ENCODE data around the gene TAPBPL.
A peak's percentile ranks its signal among the peaks of the same experiment; 100 is the strongest.
"Not testable (repeated sequence)": the region's sequence is repeated elsewhere in the genome, so short reads cannot be mapped to it uniquely, and the experiment has no call there.

TAPBPL gene

DNA sequence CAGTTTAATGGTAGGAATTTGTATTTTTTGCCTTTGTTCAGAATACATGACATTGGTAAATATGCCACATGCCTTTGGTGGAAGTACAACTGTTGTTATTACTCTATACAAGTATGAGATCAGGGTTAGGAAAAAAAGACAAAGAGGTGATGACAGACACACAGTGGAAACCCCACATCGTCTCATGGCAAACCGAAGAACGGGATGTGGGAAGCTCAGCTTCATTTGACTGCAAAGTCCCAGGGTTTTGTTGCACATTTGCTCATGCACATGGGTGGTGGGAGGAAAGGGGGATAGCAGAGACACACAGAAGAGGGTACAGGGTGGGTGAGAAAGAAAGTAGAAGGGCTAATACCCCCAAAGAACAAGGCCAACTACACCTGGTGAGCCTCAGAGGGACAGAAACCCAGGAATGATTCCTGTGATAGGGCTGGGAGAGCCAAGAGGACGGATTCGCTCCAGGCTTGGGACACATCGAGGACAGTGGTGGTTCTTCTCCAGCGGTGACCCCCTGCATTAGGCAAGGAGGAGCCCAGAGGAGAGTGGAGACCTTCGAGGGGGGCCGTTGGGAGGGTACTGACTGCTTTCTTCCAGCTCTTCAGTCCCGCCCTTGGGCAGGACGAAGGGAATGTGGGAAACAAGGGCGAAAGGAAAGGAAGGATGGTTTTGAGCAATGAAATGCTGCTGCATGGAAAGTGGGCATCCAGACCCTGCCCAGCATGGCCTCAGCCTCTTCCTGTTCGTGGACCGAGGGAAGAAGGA, 10.6 kb downstream of the TAPBPL start:
- FAIRE-seq (no peak), DNase-seq (ENCODE audit: low spot score) (no peak)

DNA sequence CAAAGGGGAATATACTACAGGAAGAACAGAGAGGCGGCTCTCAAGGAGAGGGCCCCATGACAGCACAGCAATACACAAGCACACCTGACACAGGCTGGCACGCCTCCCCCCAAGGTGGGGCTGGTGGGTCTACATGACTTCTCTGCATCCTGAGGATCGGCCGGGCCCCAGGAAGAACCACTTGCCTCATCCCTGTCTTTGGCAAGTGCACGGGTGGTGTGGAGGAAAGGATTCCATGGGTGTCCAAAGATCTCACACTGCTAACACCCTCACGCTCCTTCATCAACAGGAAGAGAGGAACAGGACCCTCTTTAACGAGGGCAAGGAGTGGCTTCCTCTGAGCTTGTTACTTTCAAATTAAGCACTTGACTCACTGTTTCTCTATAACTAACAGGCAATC, 11.4 kb downstream of the TAPBPL start:
- FAIRE-seq, result no peak
- DNase-seq (ENCODE audit: low spot score), result no peak

DNA sequence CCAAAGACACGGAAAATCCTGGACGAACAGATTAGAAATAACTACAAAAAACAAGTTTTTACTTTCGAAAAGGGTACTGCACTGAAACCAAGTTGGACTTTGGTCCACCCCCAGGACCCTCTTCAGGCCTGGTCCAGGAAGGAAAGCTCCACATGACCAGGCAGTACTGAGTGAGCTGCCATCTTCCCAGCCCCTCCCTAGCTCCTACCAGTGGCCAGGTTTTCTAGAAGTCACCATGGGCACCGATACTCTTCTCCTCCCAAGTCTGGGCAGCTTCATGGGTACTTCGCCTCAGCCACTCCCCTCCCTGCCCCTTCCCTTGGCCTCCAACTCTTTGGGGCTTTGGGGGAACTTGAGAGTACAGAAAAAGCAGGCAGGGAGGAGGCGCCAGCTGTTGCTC, 12.0 kb downstream of the TAPBPL start:
- DNase-seq (ENCODE audit: low spot score), result no peak
- no peak for FAIRE-seq

DNA sequence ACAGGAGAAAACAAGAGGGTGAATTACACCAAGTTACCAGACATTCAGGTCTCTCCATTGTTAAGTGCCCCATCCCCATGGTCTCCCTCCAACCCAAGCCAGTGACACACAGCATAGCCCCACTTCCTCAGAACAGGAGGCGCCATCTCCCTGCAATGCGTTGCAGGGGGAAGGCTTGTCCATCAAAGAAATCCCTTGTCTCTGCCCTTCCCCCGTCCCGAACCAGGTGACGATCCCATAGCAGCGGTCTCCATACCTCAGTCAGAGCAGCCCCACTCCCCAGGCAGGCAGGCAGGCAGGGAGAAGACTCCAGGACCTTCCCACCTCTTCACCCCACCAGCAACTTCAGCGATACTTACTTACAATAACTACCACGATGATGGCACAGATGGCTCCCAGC, 12.7 kb downstream of the TAPBPL start:
- DNase-seq (ENCODE audit: low spot score), result no peak
- FAIRE-seq, result no peak

DNA sequence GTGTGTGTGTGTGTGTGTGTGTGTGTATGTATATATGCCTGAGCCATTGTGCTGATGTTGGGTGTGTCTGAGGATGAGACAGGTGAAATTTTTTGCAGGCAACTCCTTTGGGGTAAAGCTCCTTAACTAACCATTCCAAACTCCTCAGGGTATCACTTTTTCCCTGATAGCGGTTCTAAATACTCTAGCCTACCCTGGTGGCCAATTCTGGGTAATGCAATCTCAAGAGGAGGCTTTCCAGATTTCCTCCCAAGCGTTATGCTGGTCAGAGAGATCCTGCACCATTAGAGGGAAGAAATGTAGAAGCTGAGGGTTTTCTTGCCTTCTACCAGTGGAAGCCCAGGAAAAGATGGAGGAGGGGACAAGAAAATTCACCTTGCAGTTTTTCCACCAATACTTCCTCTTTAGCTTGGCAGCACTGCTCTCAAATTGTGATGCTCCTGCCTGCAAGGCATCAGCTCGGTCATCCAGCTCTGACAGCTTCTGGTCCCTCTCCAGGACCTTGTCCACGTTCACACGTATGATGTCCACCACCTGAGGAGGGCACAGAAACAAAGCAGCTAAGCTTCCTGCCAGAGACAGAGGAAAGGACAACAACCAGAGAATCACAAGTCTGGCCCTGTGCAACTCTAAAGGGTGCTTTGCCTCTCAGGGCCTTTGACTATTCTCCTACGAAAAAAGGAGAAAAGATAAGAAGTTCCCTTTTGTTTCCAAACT, 13.8 kb downstream of the TAPBPL start:
- peak; percentile 41 for DNase-seq (ENCODE audit: low spot score)
- FAIRE-seq, result no peak

DNA sequence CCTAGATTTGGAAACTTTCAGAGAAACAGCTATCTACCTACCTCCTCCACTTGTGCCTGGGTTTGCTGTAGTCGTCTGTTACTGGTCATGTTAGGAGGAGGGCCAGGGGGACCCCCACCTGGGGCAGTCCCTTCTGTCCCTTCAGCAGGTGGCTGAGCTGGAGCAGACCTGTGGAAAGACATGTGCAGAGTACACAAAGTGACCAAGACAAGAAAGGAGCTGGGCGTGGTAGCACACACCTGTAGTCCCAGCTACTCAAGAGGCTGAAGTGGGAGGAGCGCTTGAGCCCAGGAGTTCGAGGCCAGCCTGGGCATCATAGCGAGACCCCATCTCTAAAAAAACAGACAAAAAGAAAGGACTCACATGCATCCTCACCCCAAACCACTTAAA, 14.3 kb downstream of the TAPBPL start:
- FAIRE-seq, result no peak
- no peak for DNase-seq (ENCODE audit: low spot score)

DNA sequence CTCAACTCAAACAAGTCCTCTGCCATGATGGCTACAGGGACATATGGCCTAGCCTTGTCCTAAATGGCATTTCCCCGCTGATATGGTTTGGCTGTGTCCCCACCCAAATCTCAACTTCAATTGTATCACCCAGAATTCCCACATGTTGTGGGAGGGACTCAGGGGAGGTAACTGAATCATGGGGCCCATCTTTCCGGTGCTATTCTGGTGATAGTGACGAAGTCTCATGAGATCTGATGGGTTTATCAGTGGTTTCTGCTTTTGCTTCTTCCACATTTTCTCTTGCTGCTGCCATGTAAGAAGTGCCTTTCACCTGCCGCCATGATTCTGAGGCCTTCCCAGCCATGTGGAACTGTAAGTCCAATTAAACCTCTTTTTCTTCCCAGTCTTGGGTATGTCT, 14.9 kb downstream of the TAPBPL start:
- not testable (repeated sequence) for FAIRE-seq; DNase-seq (ENCODE audit: low spot score)

DNA sequence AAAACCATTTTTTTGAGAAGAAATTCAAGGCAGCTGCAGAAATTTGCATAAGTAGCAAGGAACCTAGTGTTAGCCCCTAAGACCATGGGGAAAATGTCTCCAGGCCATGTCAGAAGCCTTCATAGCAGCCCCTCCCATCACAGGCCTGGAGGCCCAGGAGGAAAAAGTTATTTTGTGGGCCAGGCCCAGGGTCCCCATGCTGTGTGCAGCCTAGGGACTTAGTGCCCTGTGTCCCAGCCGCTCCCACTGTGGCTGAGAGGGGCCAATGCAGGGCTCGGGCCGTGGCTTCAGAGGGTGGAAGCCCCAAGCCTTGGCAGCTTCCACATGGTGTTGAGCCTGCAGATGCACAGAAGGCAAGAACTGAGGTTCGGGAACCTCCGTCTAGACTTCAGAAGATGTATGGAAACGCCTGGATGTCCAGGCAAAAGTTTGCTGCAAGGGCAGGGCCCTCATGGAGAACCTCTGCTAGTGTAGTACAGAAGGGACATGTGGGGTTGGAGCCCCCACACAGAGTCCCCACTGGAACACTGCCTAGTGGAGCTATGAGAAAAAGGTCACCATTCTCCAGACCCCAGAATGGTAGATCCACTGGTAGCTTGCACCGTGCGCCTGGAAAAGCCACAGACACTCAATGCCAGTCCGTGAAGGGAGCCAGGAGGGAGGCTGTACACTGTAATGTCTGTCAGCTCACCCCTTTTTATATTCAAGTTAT, 15.9 kb downstream of the TAPBPL start:
- DNase-seq (ENCODE audit: low spot score); FAIRE-seq: not testable (repeated sequence)

DNA sequence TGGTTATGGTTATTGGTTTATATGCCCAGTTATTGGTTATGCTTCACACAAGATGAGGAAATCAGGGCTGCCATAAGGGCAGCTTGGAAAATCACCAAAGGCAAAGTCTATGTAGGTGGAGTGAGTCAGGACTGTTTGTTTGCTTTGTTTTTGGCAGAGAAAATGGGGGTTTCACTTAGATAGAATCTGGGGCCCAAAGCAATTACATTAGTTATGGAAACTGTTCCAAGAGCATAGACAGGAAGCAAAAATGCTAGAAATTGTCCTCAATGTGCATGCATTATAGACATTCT, 16.4 kb downstream of the TAPBPL start:
- DNase-seq (ENCODE audit: low spot score) (no peak), FAIRE-seq (no peak)

DNA sequence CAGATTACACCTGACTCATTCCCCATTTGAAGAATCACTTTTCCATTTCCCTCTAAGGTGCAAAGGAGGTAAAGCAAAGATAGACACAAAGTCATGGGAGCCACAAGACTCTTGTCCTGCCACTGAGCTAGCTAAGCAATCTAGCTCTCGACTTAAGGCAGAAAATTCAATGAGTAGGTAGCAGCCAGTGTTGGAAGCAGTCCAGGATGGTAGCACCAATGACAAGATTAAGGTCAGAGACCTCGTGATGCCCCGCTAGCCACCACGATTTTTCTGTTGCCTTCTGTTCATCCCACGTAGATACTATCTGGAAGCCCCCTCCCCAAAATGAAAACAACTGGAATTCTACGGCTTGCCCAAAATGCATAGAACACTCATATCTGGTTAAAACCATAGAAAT, 17.2 kb downstream of the TAPBPL start:
- FAIRE-seq (no peak), DNase-seq (ENCODE audit: low spot score) (no peak)

DNA sequence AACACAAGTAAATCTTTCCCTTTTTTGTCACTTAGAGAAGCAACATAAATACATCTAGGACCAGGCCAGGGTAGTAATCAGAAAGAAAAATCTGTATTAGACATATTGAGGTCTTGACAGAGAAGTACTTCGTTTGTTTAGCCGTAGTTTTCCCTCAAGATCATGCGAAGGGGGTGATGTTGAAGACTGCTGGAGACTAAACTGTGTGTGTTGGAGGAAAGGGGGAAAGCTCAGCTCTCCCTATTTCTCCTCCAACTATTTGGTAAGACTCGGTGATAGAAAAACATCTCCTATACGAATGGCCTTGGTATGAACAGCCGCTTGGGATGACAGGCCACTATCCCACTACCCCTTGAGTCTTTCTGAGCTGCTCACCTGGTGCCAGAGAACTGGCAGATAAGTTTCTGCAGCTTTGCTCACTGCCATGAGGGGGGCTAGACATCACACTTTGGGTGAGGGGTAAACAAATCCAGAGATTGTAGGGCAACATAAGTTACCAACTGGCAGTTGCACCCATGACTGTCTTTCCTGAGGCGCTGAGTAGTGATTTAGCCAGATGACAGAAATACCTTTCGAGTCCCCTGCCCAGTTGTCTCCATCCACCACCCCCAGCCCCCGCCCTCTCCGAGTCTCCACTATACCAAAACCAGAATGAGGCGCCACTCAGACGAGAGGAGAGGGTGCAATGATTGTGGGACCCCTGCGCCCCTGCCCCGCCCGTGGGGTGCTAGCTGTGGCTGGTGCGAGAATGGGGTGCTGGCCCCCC, 17.9 kb downstream of the TAPBPL start:
- no peak for DNase-seq (ENCODE audit: low spot score)
- FAIRE-seq, result no peak

DNA sequence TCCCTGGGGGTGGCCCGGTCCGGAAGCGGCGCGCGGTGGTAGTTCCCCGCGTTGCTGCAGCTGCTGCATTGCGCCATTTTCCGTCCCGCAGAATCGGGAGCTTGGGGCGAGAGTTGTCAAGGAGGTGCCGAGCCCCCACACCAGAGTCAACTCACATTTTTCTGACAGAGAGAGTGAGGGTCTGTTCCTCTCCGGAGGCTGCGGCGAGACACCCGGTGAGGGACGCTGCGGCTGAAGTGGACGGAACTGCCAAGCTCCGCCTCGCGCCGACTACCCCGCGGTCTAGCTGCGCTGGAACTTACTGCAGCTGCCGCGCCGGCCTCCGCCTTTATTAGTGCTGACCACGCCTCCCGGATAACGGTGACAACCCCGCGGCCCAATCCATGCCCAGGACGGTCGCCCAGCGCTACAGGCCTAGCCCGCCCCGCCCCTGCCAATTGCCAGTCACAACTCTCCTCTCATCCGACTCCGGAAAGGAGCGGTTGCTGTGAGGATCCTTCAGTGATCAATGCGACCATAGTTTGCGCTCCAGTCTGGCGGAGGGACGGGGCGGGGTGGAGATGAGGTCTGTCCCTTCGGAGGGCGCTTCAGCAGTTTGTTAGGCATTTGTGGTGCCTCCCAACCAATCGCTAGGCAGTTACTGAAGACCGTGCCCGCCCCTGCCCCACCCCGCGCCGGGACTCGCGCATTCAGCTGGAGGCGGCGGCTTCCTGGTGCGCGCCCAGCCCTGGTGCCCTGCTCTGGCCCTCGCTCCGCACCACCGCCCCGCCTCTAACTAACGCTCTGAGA, 18.7 kb downstream of the TAPBPL start, which contains the start of gene VAMP1:
TSS of gene VAMP1 (minus strand) at position 303 of the 789 bp plus-strand sequence. CDS start at position 157, 146 bp downstream.
- FAIRE-seq (peak; percentile 51), DNase-seq (ENCODE audit: low spot score) (peak; percentile 87)

DNA sequence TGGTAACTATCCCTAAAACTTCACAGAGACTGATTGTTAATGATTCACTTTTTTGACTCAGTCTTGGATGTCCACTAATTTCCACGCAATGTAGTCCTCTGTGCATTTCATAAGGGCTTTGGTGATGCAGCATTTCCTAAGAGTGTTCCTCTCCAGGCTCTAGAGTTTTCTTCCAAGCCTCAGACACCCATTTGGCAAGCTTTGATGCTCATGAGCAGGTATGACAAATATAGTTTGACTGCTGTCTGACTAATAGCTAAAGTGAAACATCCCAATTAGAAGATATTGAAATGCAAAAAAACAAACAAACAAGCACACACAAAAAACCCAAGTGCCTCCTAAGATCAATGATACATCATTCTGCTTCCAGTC, 20.1 kb downstream of the TAPBPL start:
- FAIRE-seq, result no peak

DNA sequence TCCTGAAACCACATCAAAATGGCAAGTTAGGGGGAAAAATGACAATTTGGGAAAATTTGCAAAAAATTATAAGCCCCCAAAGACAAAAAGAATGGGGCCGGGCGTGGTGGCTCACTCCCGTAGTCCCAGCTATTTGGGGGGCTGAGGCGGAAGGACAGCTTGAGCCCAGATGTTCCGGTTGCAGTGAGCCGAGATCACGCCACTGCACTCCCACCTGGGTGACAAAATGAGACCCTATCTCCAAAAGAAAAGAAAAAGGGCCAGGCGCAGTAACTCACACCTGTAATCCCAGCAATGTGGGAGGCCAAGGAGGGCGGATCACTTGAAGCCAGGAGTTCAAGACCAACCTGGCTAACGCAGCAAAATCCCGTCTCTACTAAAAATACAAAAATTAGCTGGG, 20.6 kb downstream of the TAPBPL start:
- FAIRE-seq (no peak), DNase-seq (ENCODE audit: low spot score) (no peak)

More for the DNA sequence above, 20.1 kb downstream of the TAPBPL start:
- DNase-seq (ENCODE audit: low spot score), result peak; percentile 32

DNA sequence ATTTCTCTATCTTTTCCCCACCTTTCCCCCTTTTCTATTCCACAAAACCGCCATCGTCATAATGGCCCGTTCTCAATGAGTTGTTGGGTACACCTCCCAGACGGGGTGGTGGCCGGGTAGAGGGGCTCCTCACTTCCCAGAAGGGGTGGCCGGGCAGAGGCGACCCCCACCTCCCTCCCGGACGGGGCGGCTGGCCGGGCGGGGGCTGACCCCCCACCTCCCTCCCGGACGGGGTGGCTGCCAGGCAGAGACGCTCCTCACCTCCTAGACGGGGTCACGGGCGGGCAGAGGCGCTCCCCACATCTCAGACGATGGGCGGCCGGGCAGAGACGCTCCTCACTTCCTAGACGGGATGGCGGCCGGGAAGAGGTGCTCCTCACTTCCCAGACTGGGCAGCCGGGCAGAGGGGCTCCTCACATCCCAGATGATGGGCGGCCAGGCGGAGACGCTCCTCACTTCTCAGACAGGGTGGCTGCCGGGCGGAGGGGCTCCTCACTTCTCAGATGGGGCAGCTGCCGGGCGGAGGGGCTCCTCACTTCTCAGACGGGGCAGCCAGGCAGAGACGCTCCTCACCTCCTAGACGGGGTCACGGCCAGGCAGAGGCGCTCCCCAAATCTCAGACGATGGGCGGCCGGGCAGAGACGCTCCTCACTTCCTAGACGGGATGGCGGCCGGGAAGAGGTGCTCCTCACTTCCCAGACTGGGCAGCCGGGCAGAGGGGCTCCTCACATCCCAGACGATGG, 23.6 kb downstream of the TAPBPL start:
- not testable (repeated sequence) for FAIRE-seq; DNase-seq (ENCODE audit: low spot score)

DNA sequence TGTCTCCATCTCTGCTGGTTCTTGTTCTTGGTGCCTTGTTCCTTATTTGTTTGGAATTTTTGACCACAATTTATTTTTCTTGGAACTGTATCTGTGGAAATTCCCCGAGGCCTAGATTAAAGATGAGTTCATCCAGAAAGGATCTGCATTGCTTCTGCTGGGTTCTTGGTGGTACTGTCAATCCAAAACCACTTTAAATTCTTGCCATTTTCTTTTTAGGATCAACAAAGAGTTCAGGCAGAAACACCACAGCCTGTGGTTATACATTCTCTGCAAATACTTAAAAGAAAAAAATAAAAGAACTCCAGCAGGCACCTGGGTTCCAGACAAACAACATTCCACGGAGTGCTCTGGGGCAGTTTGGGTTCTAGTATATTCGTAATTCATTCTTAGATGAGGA, 24.6 kb downstream of the TAPBPL start:
- DNase-seq (ENCODE audit: low spot score) (peak; percentile 24), FAIRE-seq (no peak)

DNA sequence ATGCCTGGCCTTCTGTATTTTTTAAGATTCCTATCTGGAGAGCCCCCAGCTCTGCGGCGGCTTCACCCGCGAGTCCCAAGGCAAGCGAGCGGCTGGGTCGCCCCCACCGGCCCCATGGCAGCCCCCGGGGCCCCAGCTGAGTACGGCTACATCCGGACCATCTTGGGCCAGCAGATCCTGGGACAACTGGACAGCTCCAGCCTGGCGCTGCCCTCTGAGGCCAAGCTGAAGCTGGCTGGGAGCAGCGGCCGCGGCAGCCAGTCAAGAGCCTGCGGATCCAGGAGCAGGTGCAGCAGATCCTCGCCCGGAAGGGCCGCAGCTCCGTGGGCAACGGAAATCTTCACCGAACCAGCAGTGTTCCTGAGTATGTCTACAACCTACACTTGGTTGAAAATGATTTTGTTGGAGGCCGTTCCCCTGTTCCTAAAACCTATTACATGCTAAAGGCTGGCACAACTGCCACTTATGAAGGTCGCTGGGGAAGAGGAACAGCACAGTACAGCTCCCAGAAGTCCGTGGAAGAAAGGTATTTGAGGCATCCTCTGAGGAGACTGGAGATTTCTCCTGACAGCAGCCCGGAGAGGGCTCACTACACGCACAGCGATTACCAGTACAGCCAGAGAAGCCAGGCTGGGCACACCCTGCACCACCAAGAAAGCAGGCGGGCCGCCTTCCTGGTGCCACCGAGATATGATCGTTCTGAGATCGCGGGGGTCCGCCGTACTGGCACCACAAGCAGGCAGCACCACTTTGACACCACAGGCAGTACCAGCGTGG, 25.9 kb downstream of the TAPBPL start:
- FAIRE-seq; DNase-seq (ENCODE audit: low spot score): not testable (repeated sequence)

DNA sequence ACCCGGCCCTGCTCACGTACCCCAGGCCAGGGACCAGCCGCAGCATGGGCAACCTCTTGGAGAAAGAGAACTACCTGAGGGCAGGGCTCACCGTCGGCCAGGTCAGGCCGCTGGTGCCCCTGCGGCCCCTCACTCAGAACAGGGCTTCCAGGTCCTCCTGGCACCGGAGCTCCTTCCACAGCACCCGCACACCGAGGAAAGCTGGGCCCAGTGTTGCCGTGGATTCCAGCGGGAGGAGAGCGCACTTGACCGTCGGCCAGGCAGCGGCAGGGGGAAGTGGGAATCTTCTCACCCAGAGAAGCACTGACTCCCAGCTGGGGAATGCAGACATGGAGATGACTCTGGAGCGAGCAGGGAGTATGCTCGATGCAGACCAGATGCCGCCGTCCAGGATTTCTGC, 26.6 kb downstream of the TAPBPL start:
- DNase-seq (ENCODE audit: low spot score) (no peak), FAIRE-seq (no peak)

DNA sequence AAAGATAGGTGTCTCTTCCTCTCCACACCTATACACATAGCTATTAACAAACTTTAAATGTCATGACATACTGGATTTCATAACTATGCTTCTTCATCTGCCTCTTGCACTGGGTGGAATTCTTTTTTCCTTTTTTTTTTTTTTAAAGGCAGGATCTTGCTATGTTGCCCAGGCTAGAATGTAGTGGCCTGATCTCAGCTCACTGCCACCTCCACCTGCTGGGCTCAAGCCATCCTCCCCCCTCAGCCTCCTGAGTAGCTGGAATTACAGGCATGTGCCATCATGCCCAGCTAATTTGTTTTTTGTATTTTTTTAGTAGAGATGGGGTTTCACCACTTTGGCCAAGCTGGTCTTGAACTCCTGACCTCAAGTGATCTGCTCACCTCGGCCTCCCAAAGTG, 36.4 kb downstream of the TAPBPL start:
- DNase-seq (ENCODE audit: low spot score) (no peak), FAIRE-seq (no peak)
